ENCODE measurements around the gene TMEM200A. TPM values are rescaled to one million over a fixed set of nuclear protein-coding genes. Genes with fewer than 3 reads are reported as not detected.

TMEM200A gene
- polyA plus RNA-seq, 3 donors = not detected

- 83% methylated on average over 4 of the region's 4 CpGs for WGBS (ENCODE audit: insufficient coverage)
- no peaks in the 10 kb centered on the region for H3K4me1 Mint-ChIP-seq
- intact Hi-C loops (cut with micrococcal nuclease) = no loop called here
Measured at GRCh38 chr6:130435181-130435580, 69.4 kb downstream of the TMEM200A start.

GRCh38 chr6:130437961-130438360 is 72.1 kb downstream of the TMEM200A start:
- Mint-ChIP-seq H3K9me3 (peaks cover 0 to 7% (median 2%) of the 10 kb centered on the region in 7 donors), H3K27me3 (ENCODE audit: low read depth in 3 of 3) (no peaks in the 10 kb centered on the region), H3K27ac (no peak overlapping the region), H3K4me1 (no peaks in the 10 kb centered on the region), H3K36me3 (no peaks in the 10 kb centered on the region), H3K4me3 (no peak overlapping the region)
- Histone ChIP-seq H3K36me3 (replicated peaks in 1 of 2; ENCODE audit: control insufficient read depth in 1 of 2, insufficient read depth in 2 of 2, low read length in 2 of 2) (no peaks in the 10 kb centered on the region), H4K20me1 (ENCODE audit: insufficient read depth, low read length) (no peaks in the 10 kb centered on the region), H3K4me1 (ENCODE audit: control insufficient read depth in 1 of 2, insufficient read depth in 2 of 2, low read length in 2 of 2) (no peaks in the 10 kb centered on the region), H3K9me3 (replicated peaks in 1 of 2; ENCODE audit: control insufficient read depth in 1 of 2, insufficient read depth in 1 of 2, low read length in 2 of 2) (peaks cover 0 to 3% of the 10 kb centered on the region in 2 donors), H3K4me2 (replicated peaks; ENCODE audit: extremely low read depth, low read length, poor library complexity, severe bottlenecking) (no peak overlapping the region), H2AFZ (ENCODE audit: insufficient read depth, low read depth, low read length, poor library complexity, severe bottlenecking) (no peak overlapping the region), H3K9ac (ENCODE audit: insufficient read depth, low read length, poor library complexity, severe bottlenecking) (no peak overlapping the region), H3K27me3 (ENCODE audit: control insufficient read depth in 2 of 2, insufficient read depth in 2 of 2, low read length in 2 of 2) (no peaks in the 10 kb centered on the region), H3K4me3 (replicated peaks in 1 of 3; ENCODE audit: low read depth in 2 of 3, low read length in 3 of 3) (no peak overlapping the region), H3K27ac (ENCODE audit: low read depth in 1 of 2, low read length in 2 of 2) (no peak overlapping the region), H3K79me2 (ENCODE audit: insufficient read depth, low read length) (no peaks in the 10 kb centered on the region)
- TF ChIP-seq CTCF (IDR thresholded peaks at IDR 0.05) = no peak
- intact Hi-C loops (cut with micrococcal nuclease) = no loop called here
- no CpG with 5 or more reads among the region's 1 CpG for WGBS (ENCODE audit: insufficient coverage)
- DNase-seq = no peak

More at GRCh38 chr6:130435181-130435580, 69.4 kb downstream of the TMEM200A start:
- Histone ChIP-seq H3K4me1 (ENCODE audit: control insufficient read depth in 1 of 2, insufficient read depth in 2 of 2, low read length in 2 of 2) (no peaks in the 10 kb centered on the region), H4K20me1 (ENCODE audit: insufficient read depth, low read length) (no peaks in the 10 kb centered on the region), H3K79me2 (ENCODE audit: insufficient read depth, low read length) (no peaks in the 10 kb centered on the region), H3K27me3 (ENCODE audit: control insufficient read depth in 2 of 2, insufficient read depth in 2 of 2, low read length in 2 of 2) (no peaks in the 10 kb centered on the region), H3K9me3 (replicated peaks in 1 of 2; ENCODE audit: control insufficient read depth in 1 of 2, insufficient read depth in 1 of 2, low read length in 2 of 2) (no peaks in the 10 kb centered on the region), H3K4me2 (replicated peaks; ENCODE audit: extremely low read depth, low read length, poor library complexity, severe bottlenecking) (no peak overlapping the region), H2AFZ (ENCODE audit: insufficient read depth, low read depth, low read length, poor library complexity, severe bottlenecking) (no peak overlapping the region), H3K27ac (ENCODE audit: low read depth in 1 of 2, low read length in 2 of 2) (no peak overlapping the region), H3K36me3 (replicated peaks in 1 of 2; ENCODE audit: control insufficient read depth in 1 of 2, insufficient read depth in 2 of 2, low read length in 2 of 2) (no peaks in the 10 kb centered on the region), H3K4me3 (replicated peaks in 1 of 3; ENCODE audit: low read depth in 2 of 3, low read length in 3 of 3) (no peak overlapping the region), H3K9ac (ENCODE audit: insufficient read depth, low read length, poor library complexity, severe bottlenecking) (no peak overlapping the region)
- Mint-ChIP-seq H3K36me3 (no peaks in the 10 kb centered on the region), H3K27ac (no peak overlapping the region), H3K27me3 (ENCODE audit: low read depth in 3 of 3) (no peaks in the 10 kb centered on the region), H3K4me3 (no peak overlapping the region), H3K9me3 (peaks cover 0 to 5% (median 0%) of the 10 kb centered on the region in 7 donors)
- no peak for DNase-seq
- no peak for TF ChIP-seq CTCF (IDR thresholded peaks at IDR 0.05)

Measured in CD14-positive monocyte (primary cell).